CD4-positive, alpha-beta T cell treated with Interferon alpha-2 for 1 hour (primary cell): ENCODE measurements around the gene RAC2.

ENCODE experiments used
- DNase-seq, 2 donors: peaks; one replicate each; pipeline ENCODE4 v3.0.0-alpha.2; 2020 to 2022

RAC2 gene

GRCh38 chr22:37244114-37244921, at the start of gene RAC2:
Gene RAC2, minus strand, starts transcription at chr22:37244269. Its CDS starts 121 bp downstream, at chr22:37244148.
- peak; percentile 91 to 92 for DNase-seq

GRCh38 chr22:37293172-37293571, 49.1 kb upstream of the RAC2 start:
- no peak for DNase-seq

DNA sequence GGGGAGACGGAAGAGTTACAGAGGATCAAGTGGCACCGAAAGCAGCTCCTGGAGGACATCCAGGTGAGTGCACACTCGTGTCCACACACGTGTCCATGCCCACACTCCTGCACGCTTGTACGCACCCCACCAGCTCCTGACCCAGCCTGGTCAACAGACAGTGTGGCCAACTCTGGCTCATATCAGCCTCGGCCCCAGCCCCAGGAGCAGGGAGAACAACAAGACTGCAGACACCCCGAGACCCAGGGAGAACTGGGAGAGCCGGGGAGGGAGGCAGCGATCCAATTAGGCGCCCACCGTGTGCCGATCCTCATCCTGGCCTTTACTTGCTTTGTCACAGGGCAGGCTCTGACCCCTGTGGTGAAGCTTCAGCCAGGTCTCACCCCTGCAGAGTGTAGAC, 48.6 kb upstream of the RAC2 start:
- no peak for DNase-seq

DNA sequence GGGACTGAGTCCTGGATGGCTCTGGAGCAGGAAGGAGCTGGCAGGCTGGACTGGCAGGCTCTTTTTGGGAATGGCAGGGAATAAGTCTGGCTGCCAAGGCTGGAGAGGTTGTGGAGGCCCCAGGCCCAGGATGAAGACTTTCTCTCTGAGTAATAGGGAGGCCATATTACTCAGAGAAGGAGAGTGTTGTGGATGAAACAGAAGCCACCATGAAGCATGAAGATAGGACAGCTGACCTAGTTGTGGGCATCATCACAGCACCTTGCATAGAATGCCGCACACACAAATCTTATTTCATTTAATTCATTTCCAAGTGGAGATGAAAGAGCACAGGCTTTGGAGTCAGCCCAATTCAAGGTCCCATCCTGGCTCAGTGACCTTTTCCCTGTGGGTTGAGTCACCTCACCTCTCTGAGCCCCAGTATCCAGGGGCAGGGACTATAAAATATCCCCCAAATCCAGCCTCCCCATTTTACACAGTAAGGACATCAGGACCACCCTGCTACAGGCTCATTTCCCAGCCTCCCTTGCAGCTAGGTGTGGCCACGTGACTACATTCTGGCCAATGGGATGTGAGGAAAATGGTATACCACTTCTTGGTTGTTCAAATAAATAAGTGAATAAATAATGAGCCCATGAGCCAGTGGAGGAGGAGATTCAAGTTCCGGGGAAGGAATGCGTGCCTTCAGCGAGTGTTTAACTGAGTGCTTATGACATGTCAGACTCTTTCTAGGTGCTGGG, 47.7 kb upstream of the RAC2 start:
- DNase-seq: no peak

GRCh38 chr22:37290737-37291136, 46.7 kb upstream of the RAC2 start:
- DNase-seq: no peak

DNA sequence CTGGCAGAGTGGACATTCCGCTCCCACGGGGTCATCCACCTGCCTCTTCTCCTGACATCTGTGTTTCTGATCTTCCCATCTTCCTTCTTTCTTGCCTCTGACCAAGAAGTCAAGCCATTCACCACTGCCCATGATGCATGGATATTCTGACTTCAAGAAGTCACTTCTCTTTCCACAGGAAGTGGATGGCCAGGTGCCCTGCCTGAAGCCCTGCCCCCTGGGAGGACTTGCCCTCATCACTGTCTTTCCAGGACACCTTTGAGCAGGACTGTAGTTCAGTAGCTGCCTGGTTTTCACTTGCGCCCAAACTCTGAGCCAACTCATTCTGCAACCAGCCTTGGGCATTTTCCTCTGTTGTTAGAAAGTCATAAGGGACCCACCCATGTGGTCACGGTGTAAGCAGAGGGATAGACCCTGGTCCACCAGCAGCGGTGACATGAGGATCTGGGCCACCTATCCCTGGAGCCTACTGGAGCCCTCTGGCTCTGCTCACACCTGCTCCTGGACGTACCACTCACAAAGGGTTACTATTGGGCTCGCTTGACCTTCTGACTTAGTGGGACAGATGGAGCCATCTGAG, 45.2 kb upstream of the RAC2 start:
- no peak for DNase-seq

DNA sequence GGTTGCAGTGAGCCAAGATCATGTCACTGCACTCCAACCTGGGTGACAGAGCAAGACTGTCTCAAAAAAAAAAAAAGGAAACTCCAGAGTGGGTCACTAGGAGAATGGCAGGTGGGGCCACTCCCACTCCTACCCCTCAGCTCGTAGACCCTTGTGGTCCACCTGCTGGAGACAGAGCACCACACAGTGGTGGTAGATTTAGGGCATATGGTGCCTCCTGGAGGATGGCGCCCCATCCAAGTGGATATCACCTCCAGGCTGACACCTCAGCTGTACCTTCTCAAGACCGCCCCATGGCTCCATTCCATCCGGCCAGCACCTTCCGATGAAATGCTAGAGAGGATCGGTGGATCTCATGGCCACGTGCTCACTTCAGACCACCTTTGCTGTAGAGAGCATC, 44.5 kb upstream of the RAC2 start:
- DNase-seq: no peak

- DNase-seq: no peak
Observed at GRCh38 chr22:37287550-37287951, 43.5 kb upstream of the RAC2 start.

DNA sequence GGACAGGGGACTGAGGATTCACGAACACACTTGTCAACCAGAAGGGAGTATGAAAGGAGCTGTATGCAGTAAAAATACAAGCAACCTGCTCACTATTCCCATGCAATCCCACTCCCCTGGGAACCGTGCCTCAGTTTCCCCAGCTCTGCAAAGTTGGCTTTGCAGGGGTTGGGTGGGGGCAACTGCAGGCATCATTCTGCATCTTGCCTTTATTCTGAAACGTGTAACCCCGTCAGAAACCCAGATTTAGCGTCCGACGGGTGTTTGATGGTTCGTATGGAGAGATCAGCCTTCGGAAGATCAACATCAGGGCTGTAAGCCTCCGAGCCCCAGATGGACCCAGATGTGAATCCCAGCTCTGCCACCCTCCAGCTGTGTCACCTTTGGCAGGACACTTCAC, 41.9 kb upstream of the RAC2 start:
- no peak for DNase-seq

DNA sequence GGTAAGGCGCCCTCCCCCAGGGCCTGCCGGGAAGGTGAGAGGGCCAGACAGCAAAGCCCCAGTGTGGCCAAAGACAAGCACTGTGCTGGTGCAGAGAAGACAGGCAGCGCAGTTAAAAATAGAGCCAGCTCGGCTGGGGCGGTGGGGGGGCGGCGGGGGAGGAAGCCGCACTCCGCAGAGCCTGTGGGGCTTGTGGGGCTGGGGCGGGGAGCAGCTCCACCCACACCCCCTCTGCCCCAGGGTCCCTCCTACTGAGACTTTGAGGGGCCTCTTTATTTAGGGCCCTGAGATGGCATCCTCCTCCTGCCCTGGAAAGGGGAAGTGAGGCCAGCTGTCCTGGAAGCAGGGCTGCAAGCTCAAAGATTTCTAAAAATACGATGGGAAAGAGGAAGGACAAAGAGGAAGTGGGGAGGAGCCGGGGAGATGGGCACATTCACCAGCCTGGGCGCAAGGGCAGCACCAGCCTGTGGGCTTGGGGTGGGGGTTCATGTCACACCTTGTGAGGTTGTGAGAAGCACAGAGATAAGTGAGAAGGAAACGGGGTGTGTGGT, 40.8 kb upstream of the RAC2 start:
- DNase-seq: peak; percentile 70 to 81

- DNase-seq: peak in 1 of 2 donors; percentile 27
Observed at GRCh38 chr22:37284126-37284804, 40.2 kb upstream of the RAC2 start.

GRCh38 chr22:37283393-37283937, 39.4 kb upstream of the RAC2 start:
- peak; percentile 33 to 64 for DNase-seq

- DNase-seq: peak; percentile 75 to 77
Observed at GRCh38 chr22:37282385-37282677, 38.3 kb upstream of the RAC2 start, which contains the start of gene CYTH4. Gene CYTH4, plus strand, starts transcription at chr22:37282508. Its CDS starts 62 bp downstream, at chr22:37282570.

DNA sequence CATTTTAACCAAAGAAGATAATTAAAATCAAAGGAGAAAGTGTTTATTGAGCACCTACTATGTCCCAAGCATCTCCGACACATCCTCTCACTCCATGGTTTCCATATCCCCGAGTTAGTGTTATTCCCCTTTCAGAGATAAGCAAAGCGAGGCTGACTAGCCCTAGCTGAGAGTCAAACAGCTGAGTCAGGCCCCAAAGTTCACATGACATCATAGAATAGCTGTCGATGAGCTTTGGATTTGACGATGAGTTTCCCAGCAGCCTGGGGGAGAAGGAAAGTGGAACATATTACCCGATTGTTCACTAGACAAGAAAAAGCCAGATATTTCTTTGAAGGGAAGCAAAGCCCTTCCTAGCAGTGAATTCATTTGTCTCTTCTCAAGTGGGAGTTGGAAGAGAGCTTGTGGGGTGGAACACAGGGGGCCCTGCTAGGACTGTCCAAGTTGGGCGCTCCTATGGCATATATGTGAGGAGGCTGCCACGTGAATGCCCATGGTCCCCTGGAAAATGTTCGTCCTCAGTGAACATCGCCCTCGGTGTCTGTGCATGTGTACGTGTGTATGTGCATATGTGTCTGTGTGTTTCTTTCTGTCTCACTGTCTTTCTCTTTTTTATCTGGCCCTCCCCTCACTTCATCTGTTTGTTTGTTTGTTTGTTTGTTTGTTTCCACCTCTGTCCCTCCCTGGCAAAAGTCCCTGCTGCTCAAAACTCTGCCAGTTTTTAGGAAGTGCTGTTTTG, 37.7 kb upstream of the RAC2 start:
- no peak for DNase-seq

- no peak for DNase-seq
Observed at GRCh38 chr22:37281195-37281594, 37.1 kb upstream of the RAC2 start.

DNA sequence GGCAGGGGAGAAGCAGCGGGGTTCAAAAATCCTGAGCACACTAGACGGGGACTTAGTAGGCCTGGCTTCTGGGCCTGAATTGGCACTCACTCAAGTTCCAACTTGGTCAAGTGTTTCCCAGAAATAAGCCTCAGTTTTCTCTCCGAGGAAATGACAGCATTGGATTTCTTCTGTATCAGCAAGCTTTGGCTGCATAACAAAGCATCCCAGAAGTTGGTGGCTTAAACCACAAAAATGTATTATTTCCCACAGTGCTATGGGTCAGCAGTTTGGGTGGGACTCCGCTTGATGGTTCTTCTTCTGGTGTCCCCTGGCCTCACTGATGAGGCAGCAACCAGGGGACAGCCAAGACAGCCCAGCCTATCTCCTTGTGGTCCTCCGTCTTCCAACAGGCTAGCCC, 36.6 kb upstream of the RAC2 start:
- no peak for DNase-seq

GRCh38 chr22:37279331-37280181, 35.5 kb upstream of the RAC2 start:
- peak; percentile 31 to 40 for DNase-seq

GRCh38 chr22:37278261-37278660, 34.2 kb upstream of the RAC2 start:
- DNase-seq: no peak

GRCh38 chr22:37277384-37277783, 33.3 kb upstream of the RAC2 start:
- DNase-seq: no peak

GRCh38 chr22:37276776-37277175, 32.7 kb upstream of the RAC2 start:
- no peak for DNase-seq

GRCh38 chr22:37275622-37276021, 31.6 kb upstream of the RAC2 start:
- no peak for DNase-seq
